Memory B cell (primary cell): ENCODE measurements around the gene SPATA20.

Experiments used
- ATAC-seq: fragments of 150-1000 bp; cut with Tn5 transposase; 2 replicates; pipeline ENCODE4 v1.10.0; 2021; ENCODE audit warnings: low read depth, mild to moderate bottlenecking, moderate library complexity
- DNase-seq, 2 donors: peaks; one replicate each; pipeline ENCODE4 v3.0.0; 2022; ENCODE audit warnings: low spot score in 2 of 2
- H3K27ac Mint-ChIP-seq: one replicate; pipeline ENCODE4 v1.8.0; 2022; ENCODE audit warnings: mild to moderate bottlenecking, moderate library complexity, mixed read lengths
- H3K27me3 Mint-ChIP-seq: one replicate; pipeline ENCODE4 v1.8.0; 2022; ENCODE audit warnings: mixed read lengths
- H3K36me3 Mint-ChIP-seq: one replicate; pipeline ENCODE4 v1.8.0; 2022; ENCODE audit warnings: mild to moderate bottlenecking, mixed read lengths
- H3K4me1 Mint-ChIP-seq: one replicate; pipeline ENCODE4 v1.8.0; 2022; ENCODE audit warnings: mixed read lengths
- H3K4me3 Mint-ChIP-seq: one replicate; pipeline ENCODE4 v1.8.0; 2022; ENCODE audit warnings: mild to moderate bottlenecking, moderate library complexity, mixed read lengths
- H3K9me3 Mint-ChIP-seq: one replicate; pipeline ENCODE4 v1.8.0; 2022; ENCODE audit warnings: mixed read lengths

The SPATA20 gene

GRCh38 chr17:50514388-50514787 lies 32.6 kb upstream of the SPATA20 start:
- Mint-ChIP-seq H3K4me1 (peaks cover 5% of the 10 kb centered on the region), H3K9me3 (no peaks in the 10 kb centered on the region), H3K27me3 (peaks cover 7% of the 10 kb centered on the region), H3K36me3 (no peaks in the 10 kb centered on the region), H3K4me3 (no peak overlapping the region), H3K27ac (no peak overlapping the region)
- no peak for DNase-seq
- ATAC-seq = no peak

DNA sequence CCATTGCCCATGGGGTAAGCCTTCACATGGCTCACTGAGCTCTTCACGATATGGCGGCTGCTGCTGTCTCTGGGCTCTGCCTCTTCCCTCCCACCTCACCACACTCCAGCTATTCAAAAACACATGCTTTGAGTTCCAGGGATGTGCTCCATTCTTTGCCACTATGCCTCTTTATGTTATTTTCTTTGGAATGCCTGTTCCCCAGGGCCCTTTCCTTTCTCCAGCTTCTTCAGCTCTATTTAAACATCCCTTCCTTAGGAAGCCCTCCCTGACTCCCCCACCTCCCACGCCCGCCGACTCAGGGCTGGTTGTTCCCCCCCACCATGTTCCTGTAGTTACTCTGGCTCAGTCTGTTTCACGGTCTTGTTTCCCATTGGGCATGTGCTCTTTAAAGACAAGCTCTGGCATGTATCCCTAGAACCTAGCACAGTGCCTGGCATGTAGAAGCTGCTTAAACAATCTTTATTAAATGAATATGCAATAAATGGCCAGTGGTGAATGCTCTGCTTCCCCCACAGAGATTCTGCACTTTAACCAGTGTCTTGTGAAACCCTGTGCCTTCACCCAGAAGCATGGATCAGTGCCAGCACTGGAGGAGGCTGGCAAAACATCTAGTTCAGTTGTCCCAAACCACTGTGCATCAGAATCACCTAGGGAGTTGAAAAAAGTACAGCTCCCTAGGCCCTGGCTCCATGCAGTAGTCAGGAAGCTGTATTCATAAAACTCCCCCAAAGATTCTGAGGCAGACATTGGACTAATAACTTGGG lies 31.9 kb upstream of the SPATA20 start:
- no peak overlapping the region for H3K27ac Mint-ChIP-seq
- DNase-seq (no peak), ATAC-seq (no peak)
- no peak overlapping the region for H3K4me3 Mint-ChIP-seq
- H3K27me3 Mint-ChIP-seq = peaks cover 7% of the 10 kb centered on the region
- H3K4me1 Mint-ChIP-seq = peaks cover 5% of the 10 kb centered on the region
- H3K36me3 Mint-ChIP-seq = no peaks in the 10 kb centered on the region
- no peaks in the 10 kb centered on the region for H3K9me3 Mint-ChIP-seq

DNA sequence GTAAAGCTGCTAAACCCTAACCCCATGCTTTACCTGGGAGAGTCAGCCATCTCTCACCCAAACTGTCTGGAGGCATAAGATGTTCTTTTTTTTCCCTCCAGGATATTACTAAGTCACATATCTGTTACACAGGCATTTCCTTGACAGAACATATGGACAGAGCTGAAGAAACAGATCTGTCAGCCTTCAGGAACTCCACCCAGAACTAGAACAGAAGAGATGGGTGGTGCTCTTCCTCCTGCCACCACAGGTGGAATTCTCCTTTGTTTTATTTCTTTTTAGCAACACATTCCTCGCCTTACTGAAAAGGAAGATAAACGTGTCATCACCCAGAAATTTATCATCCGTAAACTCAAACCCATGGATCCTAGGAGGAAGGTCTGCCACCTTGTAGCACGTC lies 30.0 kb upstream of the SPATA20 start:
- H3K9me3 Mint-ChIP-seq = no peaks in the 10 kb centered on the region
- ATAC-seq (no peak), DNase-seq (no peak)
- H3K4me3 Mint-ChIP-seq = no peak overlapping the region
- peaks cover 5% of the 10 kb centered on the region for H3K27me3 Mint-ChIP-seq
- H3K4me1 Mint-ChIP-seq = no peaks in the 10 kb centered on the region
- H3K27ac Mint-ChIP-seq = no peak overlapping the region
- no peaks in the 10 kb centered on the region for H3K36me3 Mint-ChIP-seq

DNA sequence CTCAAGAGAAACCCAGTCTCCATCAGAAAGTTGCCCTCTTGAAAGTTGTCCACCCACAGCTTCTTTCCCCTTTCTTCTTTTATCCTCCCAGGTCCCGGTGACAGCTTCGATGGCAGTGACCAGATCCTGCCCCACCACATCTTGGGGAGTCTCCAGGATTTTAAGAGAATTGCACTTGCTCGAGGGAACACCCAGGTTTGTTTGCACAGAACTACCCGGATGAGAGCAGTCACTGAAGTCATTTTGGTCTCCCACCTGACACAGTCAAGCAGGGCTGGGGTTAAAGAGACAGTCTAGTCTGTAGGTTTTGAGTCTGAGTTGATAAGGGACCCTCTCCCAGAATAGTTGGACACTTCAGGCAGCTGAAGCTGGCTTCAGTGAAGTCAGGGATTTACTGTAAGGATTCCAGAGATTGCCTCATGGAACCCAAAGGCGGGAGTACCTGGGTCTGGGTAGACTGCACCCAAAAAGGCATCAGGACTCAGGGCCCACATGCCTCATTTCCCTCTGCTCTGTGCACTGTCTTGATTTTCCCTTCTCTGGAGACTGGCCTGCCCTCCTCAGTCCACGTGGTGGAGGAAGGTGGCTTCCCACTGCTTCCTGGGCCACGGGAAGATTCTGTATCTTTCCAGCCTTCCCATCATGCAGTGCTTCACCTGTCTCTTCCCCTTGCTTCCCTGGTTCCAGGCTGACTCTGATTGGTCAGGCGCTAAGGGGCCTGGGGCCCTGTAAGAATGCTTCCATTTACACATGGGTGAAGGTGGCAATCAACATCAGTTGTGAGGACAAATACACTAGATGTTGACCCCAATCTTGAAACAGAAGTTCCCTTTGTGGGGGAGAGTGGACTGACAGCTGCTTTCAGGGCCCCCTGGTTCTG lies 29.2 kb upstream of the SPATA20 start:
- no peaks in the 10 kb centered on the region for H3K4me1 Mint-ChIP-seq
- no peak overlapping the region for H3K4me3 Mint-ChIP-seq
- no peaks in the 10 kb centered on the region for H3K36me3 Mint-ChIP-seq
- DNase-seq (no peak), ATAC-seq (no peak)
- no peaks in the 10 kb centered on the region for H3K9me3 Mint-ChIP-seq
- no peak overlapping the region for H3K27ac Mint-ChIP-seq
- peaks cover 1% of the 10 kb centered on the region for H3K27me3 Mint-ChIP-seq

DNA sequence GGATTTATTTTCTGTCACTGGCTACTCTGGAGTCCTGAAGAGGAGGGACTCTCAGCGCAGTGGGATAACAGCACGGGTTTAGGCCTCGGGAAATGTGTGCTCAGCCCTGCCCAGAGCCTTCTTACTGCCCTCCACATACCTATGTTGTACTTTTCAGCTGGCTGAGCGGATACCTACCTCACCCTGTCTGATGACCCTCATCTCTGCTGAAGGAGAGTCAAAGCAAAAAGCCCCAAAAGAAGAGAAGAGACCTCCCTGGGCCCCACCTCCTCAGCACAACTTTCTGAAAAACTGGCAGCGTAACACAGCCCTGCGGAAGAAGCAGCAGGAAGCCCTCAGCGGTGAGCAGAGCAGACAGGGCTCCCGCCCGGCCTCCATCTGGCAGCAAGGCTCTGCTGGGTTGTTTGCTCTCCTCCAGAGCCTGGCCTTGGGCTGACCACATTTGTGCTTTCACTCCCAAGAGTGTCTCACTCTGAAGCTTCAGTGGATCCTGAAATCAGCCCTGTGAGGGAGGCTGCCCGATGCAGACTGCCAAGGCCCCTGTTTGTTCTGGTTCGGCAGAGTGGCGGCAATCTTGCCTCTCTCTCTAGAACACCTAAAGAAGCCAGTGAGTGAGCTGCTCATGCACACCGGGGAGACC lies 28.5 kb upstream of the SPATA20 start:
- ATAC-seq (no peak), DNase-seq (no peak)

DNA sequence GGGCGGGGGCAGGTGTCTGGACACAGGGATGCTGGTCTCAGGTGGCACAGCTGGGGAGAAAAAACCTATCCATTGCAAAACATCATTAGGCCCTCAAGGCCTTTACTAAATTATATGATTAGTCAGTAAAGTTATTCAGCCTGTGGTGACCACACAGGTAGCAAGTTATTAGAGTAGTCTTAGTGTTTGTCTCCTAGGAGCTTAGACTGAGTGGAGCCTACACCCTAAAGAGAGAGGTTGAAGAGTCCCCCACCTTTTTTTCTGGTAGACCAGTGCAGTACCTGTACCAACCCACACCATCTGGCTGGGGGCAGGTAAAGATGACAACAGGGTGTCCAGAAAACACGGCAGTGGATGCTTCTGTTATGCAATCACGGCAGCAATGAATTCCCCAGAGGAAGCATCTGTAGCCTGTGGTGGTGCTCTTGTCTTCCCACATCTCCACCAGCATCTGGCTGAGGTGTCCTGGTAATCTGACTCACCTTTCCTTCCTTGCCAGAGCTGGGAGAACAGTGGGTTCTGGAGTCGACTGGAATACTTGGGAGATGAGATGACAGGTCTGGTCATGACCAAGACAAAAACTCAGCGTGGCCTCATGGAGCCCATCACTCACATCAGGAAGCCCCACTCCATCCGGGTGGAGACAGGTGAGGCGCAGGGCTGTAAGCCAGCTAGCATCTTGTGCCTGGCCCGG lies 27.7 kb upstream of the SPATA20 start:
- Mint-ChIP-seq H3K36me3 (no peaks in the 10 kb centered on the region), H3K27me3 (peaks cover 1% of the 10 kb centered on the region), H3K9me3 (no peaks in the 10 kb centered on the region), H3K4me3 (no peak overlapping the region), H3K27ac (no peak overlapping the region), H3K4me1 (no peaks in the 10 kb centered on the region)
- DNase-seq (no peak), ATAC-seq (no peak)

More for the DNA sequence above, 28.5 kb upstream of the SPATA20 start:
- H3K4me1 Mint-ChIP-seq = no peaks in the 10 kb centered on the region
- H3K27me3 Mint-ChIP-seq = peaks cover 1% of the 10 kb centered on the region
- H3K36me3 Mint-ChIP-seq = no peaks in the 10 kb centered on the region
- H3K27ac Mint-ChIP-seq = no peak overlapping the region
- no peaks in the 10 kb centered on the region for H3K9me3 Mint-ChIP-seq
- H3K4me3 Mint-ChIP-seq = no peak overlapping the region

DNA sequence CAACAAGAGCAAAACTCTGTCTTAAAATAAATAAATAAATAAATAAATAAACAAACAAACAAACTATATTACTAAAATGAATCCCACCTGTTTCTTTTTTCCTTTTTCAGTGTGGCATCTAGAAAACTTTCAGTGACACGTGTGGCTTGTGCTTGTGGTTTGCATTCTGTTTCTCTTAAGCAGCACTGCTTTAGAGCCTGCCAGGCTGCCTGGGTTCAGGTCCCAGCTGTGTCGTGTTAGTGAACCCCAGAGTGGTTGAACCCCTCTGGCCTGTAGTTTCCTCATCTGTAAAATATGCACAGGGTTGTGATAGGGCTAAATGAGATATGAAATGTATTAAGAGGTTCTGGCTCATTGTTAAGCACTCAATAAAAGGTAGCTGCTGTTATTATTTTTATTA lies 26.5 kb upstream of the SPATA20 start:
- Mint-ChIP-seq H3K9me3 (no peaks in the 10 kb centered on the region), H3K27me3 (peaks cover 1% of the 10 kb centered on the region), H3K36me3 (no peaks in the 10 kb centered on the region), H3K4me1 (no peaks in the 10 kb centered on the region), H3K27ac (no peak overlapping the region), H3K4me3 (no peak overlapping the region)
- ATAC-seq (no peak), DNase-seq (no peak)

- H3K27ac Mint-ChIP-seq = no peak overlapping the region
- ATAC-seq = no peak
- peaks cover 1% of the 10 kb centered on the region for H3K27me3 Mint-ChIP-seq
- no peak overlapping the region for H3K4me3 Mint-ChIP-seq
- no peaks in the 10 kb centered on the region for H3K36me3 Mint-ChIP-seq
- H3K9me3 Mint-ChIP-seq = no peaks in the 10 kb centered on the region
- H3K4me1 Mint-ChIP-seq = no peaks in the 10 kb centered on the region
- no peak for DNase-seq
Observed at GRCh38 chr17:50521514-50521913, 25.5 kb upstream of the SPATA20 start.

- H3K27ac Mint-ChIP-seq = no peak overlapping the region
- H3K9me3 Mint-ChIP-seq = no peaks in the 10 kb centered on the region
- H3K36me3 Mint-ChIP-seq = no peaks in the 10 kb centered on the region
- DNase-seq (no peak), ATAC-seq (no peak)
- H3K4me3 Mint-ChIP-seq = no peak overlapping the region
- peaks cover 1% of the 10 kb centered on the region for H3K27me3 Mint-ChIP-seq
- H3K4me1 Mint-ChIP-seq = no peaks in the 10 kb centered on the region
Observed at GRCh38 chr17:50522766-50523165, 24.2 kb upstream of the SPATA20 start.

GRCh38 chr17:50523208-50523607 lies 23.8 kb upstream of the SPATA20 start:
- H3K27ac Mint-ChIP-seq = no peak overlapping the region
- no peaks in the 10 kb centered on the region for H3K36me3 Mint-ChIP-seq
- H3K27me3 Mint-ChIP-seq = peaks cover 1% of the 10 kb centered on the region
- H3K9me3 Mint-ChIP-seq = no peaks in the 10 kb centered on the region
- DNase-seq (no peak), ATAC-seq (no peak)
- H3K4me3 Mint-ChIP-seq = no peak overlapping the region
- no peaks in the 10 kb centered on the region for H3K4me1 Mint-ChIP-seq

GRCh38 chr17:50524838-50525237 lies 22.1 kb upstream of the SPATA20 start:
- H3K4me3 Mint-ChIP-seq = no peak overlapping the region
- H3K36me3 Mint-ChIP-seq = no peaks in the 10 kb centered on the region
- H3K27me3 Mint-ChIP-seq = peaks cover 12% of the 10 kb centered on the region
- DNase-seq = no peak
- ATAC-seq = no peak
- no peaks in the 10 kb centered on the region for H3K9me3 Mint-ChIP-seq
- H3K4me1 Mint-ChIP-seq = no peaks in the 10 kb centered on the region
- H3K27ac Mint-ChIP-seq = no peak overlapping the region

GRCh38 chr17:50527155-50527762 lies 19.7 kb upstream of the SPATA20 start:
- Mint-ChIP-seq H3K9me3 (no peaks in the 10 kb centered on the region), H3K36me3 (no peaks in the 10 kb centered on the region), H3K4me1 (no peaks in the 10 kb centered on the region), H3K27ac (no peak overlapping the region), H3K27me3 (peaks cover 23% of the 10 kb centered on the region), H3K4me3 (no peak overlapping the region)
- DNase-seq (no peak), ATAC-seq (no peak)

DNA sequence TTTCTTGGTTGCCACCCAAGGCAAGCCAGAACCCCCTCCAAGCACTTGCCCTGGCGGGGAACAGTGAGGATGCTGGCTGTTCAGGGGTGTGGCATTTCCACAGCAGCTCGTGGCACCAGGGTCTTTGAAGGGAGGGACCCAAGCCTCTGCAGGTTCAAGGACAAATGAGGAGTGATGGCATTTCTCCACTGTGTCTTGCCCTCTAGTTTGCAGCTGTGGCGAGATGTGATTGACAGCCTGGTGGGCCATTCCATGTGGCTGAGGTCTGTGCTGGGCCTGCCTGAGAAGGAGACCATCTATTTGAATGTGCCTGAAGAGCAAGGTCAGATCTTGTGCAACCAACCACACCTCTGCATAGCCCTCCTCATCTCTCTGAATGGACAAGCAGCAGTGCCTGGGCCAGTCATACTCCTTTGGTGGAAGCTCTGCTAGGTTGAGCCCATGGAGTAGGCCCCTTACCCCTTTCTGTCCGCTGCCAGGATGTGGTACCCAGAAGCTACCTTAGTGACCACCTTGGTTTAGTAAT lies 19.0 kb upstream of the SPATA20 start:
- H3K9me3 Mint-ChIP-seq = no peaks in the 10 kb centered on the region
- no peak overlapping the region for H3K4me3 Mint-ChIP-seq
- ATAC-seq = no peak
- DNase-seq = no peak
- no peaks in the 10 kb centered on the region for H3K36me3 Mint-ChIP-seq
- H3K27ac Mint-ChIP-seq = no peak overlapping the region
- no peaks in the 10 kb centered on the region for H3K4me1 Mint-ChIP-seq
- H3K27me3 Mint-ChIP-seq = peaks cover 21% of the 10 kb centered on the region
